Hematopoietic multipotent progenitor cell treated with erythropoietin and hydrocortisone succinate and interleukin-3 and kit ligand, for 15 days (in vitro differentiated cells): ENCODE data around the gene KCNJ9.
"Not testable (repeated sequence)": the region's sequence is repeated elsewhere in the genome, so short reads cannot be mapped to it uniquely, and the experiment has no call there.

Source experiments
- DNase-seq: peaks from one replicate; pipeline ENCODE4 v3.0.0-alpha.2; 2015; ENCODE audit warnings: low spot score

KCNJ9 gene

GRCh38 chr1:160126342-160126741, 45.0 kb downstream of the KCNJ9 start:
- not testable (repeated sequence) for DNase-seq

GRCh38 chr1:160127381-160127780, 46.0 kb downstream of the KCNJ9 start:
- DNase-seq = no peak

- no peak for DNase-seq
Observed at GRCh38 chr1:160127865-160128523, 46.7 kb downstream of the KCNJ9 start.

GRCh38 chr1:160128636-160129035, 47.3 kb downstream of the KCNJ9 start:
- no peak for DNase-seq

- DNase-seq = no peak
Observed at GRCh38 chr1:160129046-160129445, 47.7 kb downstream of the KCNJ9 start.

- DNase-seq = no peak
Observed at GRCh38 chr1:160129558-160129957, 48.2 kb downstream of the KCNJ9 start.

- DNase-seq = no peak
Observed at GRCh38 chr1:160129966-160130365, 48.6 kb downstream of the KCNJ9 start.

GRCh38 chr1:160130486-160130885, 49.1 kb downstream of the KCNJ9 start:
- DNase-seq = no peak

- no peak for DNase-seq
Observed at GRCh38 chr1:160130939-160131338, 49.6 kb downstream of the KCNJ9 start.

GRCh38 chr1:160131803-160132565, 50.6 kb downstream of the KCNJ9 start:
- no peak for DNase-seq

GRCh38 chr1:160133990-160134770, 52.8 kb downstream of the KCNJ9 start:
- DNase-seq = no peak

- DNase-seq = no peak
Observed at GRCh38 chr1:160134791-160135572, 53.6 kb downstream of the KCNJ9 start.

- no peak for DNase-seq
Observed at GRCh38 chr1:160136121-160136925, 55.0 kb downstream of the KCNJ9 start.

- no peak for DNase-seq
Observed at GRCh38 chr1:160136926-160137200, 55.5 kb downstream of the KCNJ9 start.

- DNase-seq = no peak
Observed at GRCh38 chr1:160137216-160137862, 56.0 kb downstream of the KCNJ9 start.

GRCh38 chr1:160139840-160140239, 58.5 kb downstream of the KCNJ9 start:
- no peak for DNase-seq
